ENCODE results near the gene UNCX. TPM values are rescaled to one million over a fixed set of nuclear protein-coding genes. Genes with fewer than 3 reads are reported as not detected.

The UNCX gene
- total and polyA plus RNA-seq, 12 donors, result not detected

- WGBS, 4 donors, result 59 to 61% (median 60%) methylated on average over 19 to 22 of the region's 22 CpGs
- Histone ChIP-seq H3K4me3 (no peak overlapping the region), H3K9me3 (replicated peaks in 1 of 3) (no peaks in the 10 kb centered on the region), H3K27ac (no peak overlapping the region), H3K27me3 (peaks cover 57% of the 10 kb centered on the region), H3K4me1 (replicated peaks in 1 of 2) (no peaks in the 10 kb centered on the region), H3K36me3 (replicated peaks in 1 of 2) (no peaks in the 10 kb centered on the region)
- DNase-seq, result no peak
- TF ChIP-seq CTCF (IDR thresholded peaks at IDR 0.05) (no peak), POLR2A (IDR thresholded peaks at IDR 0.05) (no peak)
- intact Hi-C loops (cut with DNase I), result no loop called here
These were observed 11.5 kb upstream of the UNCX start for GRCh38 chr7:1220977-1221745.

- Histone ChIP-seq H3K27ac (no peak overlapping the region), H3K9me3 (replicated peaks in 1 of 3) (no peaks in the 10 kb centered on the region), H3K4me1 (replicated peaks in 1 of 2) (no peaks in the 10 kb centered on the region), H3K4me3 (no peak overlapping the region), H3K27me3 (peaks cover 80% of the 10 kb centered on the region), H3K36me3 (replicated peaks in 1 of 2) (no peaks in the 10 kb centered on the region)
- 38 to 56% (median 42%) methylated on average over 8 to 23 of the region's 23 CpGs for whole genome bisulfite sequencing, 4 donors
- no peak for DNase-seq
- TF ChIP-seq CTCF (IDR thresholded peaks at IDR 0.05) (no peak), POLR2A (IDR thresholded peaks at IDR 0.05) (no peak)
- intact Hi-C loops (cut with DNase I), result no loop called here
These were observed 9.3 kb upstream of the UNCX start for GRCh38 chr7:1223196-1223981.

GRCh38 chr7:1224086-1224716 lies 8.5 kb upstream of the UNCX start:
- H3K36me3 ChIP-seq (replicated peaks in 1 of 2), result no peaks in the 10 kb centered on the region
- no peak for TF ChIP-seq POLR2A (IDR thresholded peaks at IDR 0.05)
- no peak for TF ChIP-seq CTCF (IDR thresholded peaks at IDR 0.05)

GRCh38 chr7:1225030-1225429 lies 7.6 kb upstream of the UNCX start:
- TF ChIP-seq POLR2A (IDR thresholded peaks at IDR 0.05) (no peak), CTCF (IDR thresholded peaks at IDR 0.05) (no peak)

More at GRCh38 chr7:1224086-1224716, 8.5 kb upstream of the UNCX start:
- Histone ChIP-seq H3K9me3 (replicated peaks in 1 of 3) (no peaks in the 10 kb centered on the region), H3K27me3 (peaks cover 88% of the 10 kb centered on the region), H3K4me3 (no peak overlapping the region), H3K27ac (no peak overlapping the region), H3K4me1 (replicated peaks in 1 of 2) (no peaks in the 10 kb centered on the region)
- intact Hi-C loops (cut with DNase I), result no loop called here
- 2 to 6% (median 3%) methylated on average over 19 to 66 of the region's 66 CpGs for WGBS, 4 donors
- DNase-seq, result no peak

More at GRCh38 chr7:1225030-1225429, 7.6 kb upstream of the UNCX start:
- no peaks in the 10 kb centered on the region for H3K36me3 ChIP-seq (replicated peaks in 1 of 2)
- no peak for DNase-seq
- H3K27me3 ChIP-seq, result peaks cover 90% of the 10 kb centered on the region
- no peaks in the 10 kb centered on the region for H3K4me1 ChIP-seq (replicated peaks in 1 of 2)
- 2 to 3% (median 2%) methylated on average over 11 of the region's 11 CpGs for WGBS, 4 donors
- H3K9me3 ChIP-seq (replicated peaks in 1 of 3), result no peaks in the 10 kb centered on the region
- intact Hi-C loops (cut with DNase I), result loop anchor here in 1 of 2 donors (5.0 kb wide), 1 partner anchor 247 kb away; no protein-coding TSS in a partner anchor
- no peak overlapping the region for H3K27ac ChIP-seq
- H3K4me3 ChIP-seq, result no peak overlapping the region

Data from adrenal gland (tissue), 12 donors.